D721Med (cell line): ENCODE results near the gene NSMF.

Experiments
- DNase-seq: peaks from one replicate; pipeline ENCODE4 v3.0.0; 2011; ENCODE audit warnings: low spot score; ENCODE audit not compliant: insufficient read length
- FAIRE-seq: peaks from 2 replicates; lab custom pipeline; 2011; peaks lifted over from hg19 to GRCh38; lab: Jason Lieb, UNC
- CTCF ChIP-seq: IDR thresholded peaks from 2 replicates; pipeline ENCODE4 v1.5.1; 2012; ENCODE audit warnings: mild to moderate bottlenecking, control low read depth; ENCODE audit not compliant: insufficient read depth; ENCODE audit errors: missing control alignments

The NSMF gene

DNA sequence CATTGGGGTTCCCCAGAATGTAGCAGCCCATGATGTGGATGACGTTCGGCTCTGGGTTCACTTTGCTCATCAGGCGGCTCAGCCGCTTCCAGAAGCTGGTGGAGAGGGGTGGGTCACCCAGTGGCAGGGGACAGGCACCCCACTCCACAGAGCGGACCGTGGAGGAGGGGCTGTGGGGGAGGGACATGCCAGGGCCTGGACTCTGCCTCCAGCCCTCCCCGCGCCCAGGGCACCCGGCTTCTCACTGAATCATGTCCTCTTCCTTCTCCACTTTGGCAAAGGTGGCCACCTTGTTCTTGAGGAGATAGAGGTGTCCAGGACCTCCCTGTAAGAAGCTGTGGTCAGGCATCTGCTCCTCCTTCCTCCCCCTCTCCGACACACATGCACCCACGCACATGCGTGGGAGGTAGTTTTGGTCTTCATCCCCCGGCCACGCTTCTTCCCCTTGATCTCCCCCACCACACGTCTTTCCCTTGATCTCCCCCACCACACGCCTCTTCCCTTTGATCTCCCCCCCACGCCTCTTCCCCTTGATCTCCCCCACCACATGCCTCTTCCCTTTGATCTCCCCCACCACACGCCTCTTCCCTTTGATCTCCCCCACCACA, 9.1 kb downstream of the NSMF start:
- FAIRE-seq (no peak), DNase-seq (no peak)
- TF ChIP-seq CTCF, result no peak

DNA sequence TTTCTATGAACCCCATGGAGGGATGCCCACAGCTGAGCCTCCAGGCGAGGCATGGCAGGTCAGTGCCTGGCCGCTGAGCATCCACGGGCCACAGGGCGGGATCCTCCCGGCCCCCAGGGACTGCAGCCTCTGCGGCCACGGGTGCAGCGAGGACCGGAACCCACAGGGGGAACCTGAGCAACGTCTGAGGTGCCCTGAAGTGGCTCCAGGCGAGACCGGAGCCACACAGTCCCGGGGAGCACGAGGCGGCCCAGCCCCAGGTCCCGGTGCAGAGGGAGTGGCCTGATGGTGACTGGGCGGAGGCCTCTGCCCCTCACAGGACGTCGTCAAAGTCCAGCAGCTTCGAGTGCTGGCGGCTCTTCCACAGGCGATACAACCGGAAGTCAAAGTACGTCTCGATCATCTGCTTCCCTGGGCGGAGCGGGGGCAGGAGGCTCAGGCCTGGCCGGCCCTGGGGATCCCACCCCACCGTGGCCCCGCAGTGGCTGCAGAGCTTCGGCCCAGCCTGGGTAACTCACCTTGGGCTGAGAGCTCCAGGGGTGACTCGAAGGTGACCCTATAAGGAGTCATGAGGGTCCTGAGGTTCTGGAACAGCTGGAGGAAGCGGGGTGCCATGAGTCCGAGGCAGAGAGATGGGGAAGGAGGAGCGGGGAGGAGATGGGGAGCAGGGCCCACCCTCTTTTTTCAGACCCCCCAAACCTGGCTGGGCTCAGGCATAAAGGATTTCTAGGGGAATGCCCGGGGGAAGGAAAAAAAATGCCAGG, 9.9 kb downstream of the NSMF start:
- FAIRE-seq (no peak), DNase-seq (no peak)
- TF ChIP-seq CTCF, result no peak

DNA sequence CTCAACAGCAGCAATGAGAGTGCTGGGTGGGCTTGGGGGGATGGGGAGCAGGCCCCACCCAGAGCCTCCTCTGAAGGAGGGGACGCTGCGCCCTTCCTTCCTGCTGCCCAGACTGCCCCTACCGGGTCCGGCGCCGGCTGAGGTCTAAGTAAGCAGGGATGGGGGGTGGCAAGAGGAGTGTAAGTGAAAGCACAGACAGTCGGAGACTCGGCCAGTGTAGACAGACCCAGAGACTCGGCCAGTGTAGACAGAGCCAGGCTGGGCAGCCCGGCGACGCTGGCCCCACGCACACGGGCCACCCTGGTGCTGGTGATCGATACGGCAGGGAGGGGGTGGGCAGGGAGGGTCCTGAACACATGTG, 10.6 kb downstream of the NSMF start:
- FAIRE-seq (no peak), DNase-seq (no peak)
- TF ChIP-seq CTCF, result no peak

DNA sequence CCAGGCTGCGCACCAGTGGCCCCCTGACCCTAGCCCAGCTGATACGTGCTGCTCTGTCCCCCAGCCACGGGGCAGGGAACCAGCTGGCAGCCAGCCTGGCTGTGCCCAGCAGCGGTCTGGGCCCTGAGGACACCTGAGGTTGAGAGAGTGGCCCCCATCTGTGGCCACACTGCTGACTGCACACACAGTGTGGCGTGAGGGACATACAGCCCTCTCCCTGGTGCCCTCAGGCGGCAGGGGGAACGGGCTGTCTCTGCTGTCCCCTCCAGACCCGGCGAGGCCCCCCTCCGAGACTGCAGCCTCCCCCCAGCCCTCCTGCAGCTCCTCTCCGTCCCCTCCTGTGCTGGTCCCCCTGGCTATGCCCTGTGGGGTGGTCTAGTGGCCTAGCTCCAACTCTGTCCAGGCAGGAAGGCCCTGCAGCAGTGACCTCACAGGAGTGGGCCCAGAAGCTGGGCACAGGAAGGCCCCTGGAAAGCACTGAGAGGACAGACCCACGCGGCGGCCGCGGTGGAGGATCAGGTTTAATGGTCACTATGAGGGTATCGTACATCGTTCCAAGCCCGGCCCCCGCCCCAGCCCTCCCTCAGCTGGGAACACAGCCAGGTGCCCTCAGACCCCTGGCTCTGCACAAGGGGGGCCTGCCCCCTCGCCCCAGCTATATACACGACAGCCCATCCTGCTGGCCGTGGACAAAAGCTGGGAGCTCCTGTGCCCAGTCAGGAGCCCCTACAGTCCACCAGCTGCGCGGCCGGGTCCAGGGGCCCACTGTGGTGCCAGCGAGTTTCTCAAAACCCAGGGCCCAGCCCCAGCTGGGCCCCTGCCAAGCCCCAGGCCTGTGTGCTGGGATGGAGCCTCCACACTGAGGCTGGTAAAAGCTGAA, 11.2 kb downstream of the NSMF start:
- TF ChIP-seq CTCF, result no peak
- DNase-seq (no peak), FAIRE-seq (no peak)

GRCh38 chr9:137446851-137447471, 12.2 kb downstream of the NSMF start:
- FAIRE-seq (no peak), DNase-seq (no peak)

DNA sequence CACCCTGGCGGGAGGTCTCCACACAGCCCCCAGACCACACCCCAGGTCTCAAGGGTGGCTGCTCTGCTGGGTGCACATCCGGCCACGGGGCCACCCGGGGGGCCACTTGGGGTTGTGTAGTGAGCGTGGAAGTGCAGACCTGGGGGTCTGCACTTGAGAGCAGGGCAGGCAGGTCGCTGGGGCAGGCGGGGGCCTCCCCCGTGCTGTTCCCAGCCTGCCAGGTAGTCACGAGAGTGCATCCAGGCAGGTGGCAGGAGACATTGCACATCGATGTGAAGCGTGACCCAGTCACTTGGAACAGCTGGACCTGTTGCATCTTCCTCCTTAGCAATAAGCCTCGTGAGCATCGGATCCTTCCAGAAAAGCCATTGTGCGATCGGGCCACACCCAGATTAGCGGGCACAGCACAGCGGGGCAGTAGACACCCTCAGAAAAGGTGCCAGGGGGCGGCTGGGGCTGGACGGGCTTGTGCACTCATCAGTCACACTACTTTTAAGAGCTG, 13.2 kb downstream of the NSMF start:
- DNase-seq (no peak), FAIRE-seq (no peak)
- no peak for TF ChIP-seq CTCF

More at GRCh38 chr9:137446851-137447471, 12.2 kb downstream of the NSMF start:
- TF ChIP-seq CTCF, result no peak
